Left renal cortex interstitium (tissue), 4 donors: ENCODE data around the gene ANO9. TPM values are rescaled to one million over a fixed set of nuclear protein-coding genes. Genes with fewer than 3 reads are reported as not detected.

ENCODE experiments used
- DNase-seq, 4 donors: peaks; one replicate each; pipeline ENCODE4 v3.0.0-alpha.2; 2013; ENCODE audit warnings: low read depth in 4 of 4, low spot score in 2 of 4, missing footprints in 1 of 4
- polyA plus RNA-seq, 4 donors: library from polyadenylated mRNA; unstranded; fragments of 120-200 nt; gene quantifications; one replicate each; pipeline ENCODE4 v1.2.1, GENCODE V29; 2013; ENCODE audit not compliant: insufficient read length in 4 of 4

ANO9 gene
- polyA plus RNA-seq = 10 to 100 TPM in 2 of 4 donors, 1 to 10 TPM in 2; 6.1 to 16.5 (median 12.2) TPM

GRCh38 chr11:441418-442274 lies at the start of gene ANO9:
TSS of gene ANO9 (minus strand) at chr11:442011. CDS start at chr11:441926, 85 bp downstream.
- DNase-seq = no peak

GRCh38 chr11:491358-491757 lies 49.5 kb upstream of the ANO9 start:
- DNase-seq = no peak

DNA sequence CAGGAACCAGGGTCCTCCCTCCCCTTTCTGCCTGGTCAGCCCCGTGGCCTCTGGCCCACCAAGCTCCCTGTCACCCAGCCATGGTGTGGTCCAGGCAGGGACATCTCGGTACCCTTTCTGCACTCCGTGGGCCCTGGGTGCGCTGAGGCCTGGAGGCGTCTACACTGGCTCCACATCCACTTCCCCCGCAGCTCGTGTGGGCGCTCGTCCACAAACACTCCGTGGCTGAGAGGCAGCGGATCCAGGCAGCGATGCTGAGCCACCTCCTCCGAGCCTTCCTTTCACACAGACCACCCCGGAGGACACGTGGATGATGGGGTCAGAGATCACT lies 49.1 kb upstream of the ANO9 start:
- no peak for DNase-seq

GRCh38 chr11:490186-490929 lies 48.5 kb upstream of the ANO9 start:
- no peak for DNase-seq

DNA sequence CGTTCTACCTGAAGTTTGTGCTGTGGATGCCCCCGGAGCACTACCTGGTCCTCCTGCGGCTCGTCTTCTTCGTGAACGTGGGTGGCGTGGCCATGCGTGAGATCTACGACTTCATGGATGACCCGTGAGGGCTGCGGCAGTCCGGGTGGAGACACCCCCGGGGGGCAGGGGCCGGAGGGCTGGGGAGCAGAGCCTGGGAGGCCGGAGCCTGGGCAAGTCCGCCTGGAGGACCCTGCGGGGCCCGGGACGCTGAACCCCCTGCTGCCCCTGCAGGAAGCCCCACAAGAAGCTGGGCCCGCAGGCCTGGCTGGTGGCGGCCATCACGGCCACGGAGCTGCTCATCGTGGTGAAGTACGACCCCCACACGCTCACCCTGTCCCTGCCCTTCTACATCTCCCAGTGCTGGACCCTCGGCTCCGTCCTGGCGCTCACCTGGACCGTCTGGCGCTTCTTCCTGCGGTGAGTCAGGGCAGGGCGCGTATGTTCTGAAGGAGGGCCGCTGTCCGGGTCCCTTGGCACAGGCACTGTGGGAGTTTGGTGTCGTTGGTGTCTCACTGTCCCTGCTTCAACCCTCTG lies 47.9 kb upstream of the ANO9 start:
- no peak for DNase-seq

- no peak for DNase-seq
These were observed 47.2 kb upstream of the ANO9 start for GRCh38 chr11:488992-489391.

DNA sequence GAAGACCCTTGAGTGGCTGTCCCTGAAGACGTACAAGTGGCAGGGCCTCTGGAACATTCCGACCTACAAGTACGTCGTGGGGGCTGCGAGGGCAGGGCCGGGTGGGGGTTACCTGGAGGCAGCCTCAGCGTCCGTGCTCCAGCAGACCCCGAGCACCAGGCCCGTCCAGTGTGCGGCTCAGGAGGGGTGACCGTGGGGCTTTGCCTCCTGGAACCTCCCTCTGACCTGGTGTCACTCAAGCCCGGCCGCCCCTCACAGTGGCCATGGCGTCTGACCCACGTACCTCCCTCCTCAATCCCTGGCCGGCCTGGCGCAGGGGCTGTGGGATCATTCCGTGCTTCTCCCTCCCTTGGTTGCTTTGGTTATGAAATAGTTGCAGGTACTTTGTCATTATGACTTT lies 46.8 kb upstream of the ANO9 start:
- DNase-seq = no peak

- DNase-seq = no peak
These were observed 46.3 kb upstream of the ANO9 start for GRCh38 chr11:488062-488461.

GRCh38 chr11:487571-488021 lies 45.8 kb upstream of the ANO9 start:
- DNase-seq = no peak

DNA sequence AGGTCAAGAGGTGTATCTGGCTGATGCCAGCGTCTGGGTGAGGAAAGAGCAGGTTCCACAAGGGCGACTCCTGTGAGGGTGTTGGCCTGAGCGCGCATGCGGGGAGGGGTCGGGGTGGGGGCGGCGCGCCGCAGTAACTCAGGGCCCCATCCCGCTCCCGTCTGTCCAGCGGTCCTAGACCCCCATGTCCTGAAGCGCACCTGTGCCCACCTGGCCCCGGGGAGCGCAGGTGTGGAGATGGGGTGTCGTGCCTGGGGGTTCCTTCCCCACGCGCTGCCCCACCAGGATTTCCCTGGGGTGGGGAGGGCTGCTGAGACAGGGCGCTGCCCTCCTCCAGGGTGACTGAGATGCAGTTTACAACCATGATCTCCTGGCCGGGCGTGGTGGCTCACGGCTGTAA lies 44.4 kb upstream of the ANO9 start:
- DNase-seq = no peak

GRCh38 chr11:484616-485015 lies 42.8 kb upstream of the ANO9 start:
- DNase-seq = no peak

GRCh38 chr11:479311-479710 lies 37.5 kb upstream of the ANO9 start:
- no peak for DNase-seq

DNA sequence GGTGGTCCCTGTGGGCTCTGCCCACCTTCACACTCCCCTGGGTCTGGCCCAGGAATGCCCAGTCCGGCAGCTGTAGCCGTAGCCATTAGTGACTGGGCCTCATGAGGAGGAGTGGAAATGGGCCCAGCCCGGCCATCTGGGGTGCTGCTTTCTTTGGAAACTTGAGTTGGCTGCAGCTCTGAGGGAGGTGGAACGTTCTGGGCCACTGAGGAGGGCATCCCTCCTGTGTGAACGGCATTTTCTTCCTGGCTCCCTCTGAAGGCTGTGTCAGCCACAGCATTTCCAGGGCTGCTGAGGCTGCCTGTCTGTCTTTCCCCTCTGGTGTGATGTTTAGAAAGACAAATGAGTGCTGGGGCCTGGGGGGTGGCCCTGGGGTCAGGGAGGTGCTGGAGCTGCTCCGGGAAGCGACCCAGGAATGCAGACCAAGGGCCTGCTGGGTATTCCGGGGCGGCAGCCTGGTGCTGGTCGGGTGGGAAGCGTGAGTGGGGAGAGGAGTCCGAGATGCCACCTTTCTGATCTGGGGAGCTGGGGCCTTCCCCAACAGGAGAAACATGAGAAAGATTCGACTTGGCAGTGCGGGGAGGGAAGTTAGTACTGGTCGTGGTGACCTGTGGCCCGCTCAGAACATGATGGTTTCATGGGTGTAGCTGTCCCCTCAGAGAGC lies 35.4 kb upstream of the ANO9 start:
- no peak for DNase-seq

GRCh38 chr11:476416-476815 lies 34.6 kb upstream of the ANO9 start:
- DNase-seq = no peak

- DNase-seq = no peak
These were observed 34.1 kb upstream of the ANO9 start for GRCh38 chr11:475941-476340.

- DNase-seq = no peak
These were observed 33.2 kb upstream of the ANO9 start for GRCh38 chr11:474914-475506.

DNA sequence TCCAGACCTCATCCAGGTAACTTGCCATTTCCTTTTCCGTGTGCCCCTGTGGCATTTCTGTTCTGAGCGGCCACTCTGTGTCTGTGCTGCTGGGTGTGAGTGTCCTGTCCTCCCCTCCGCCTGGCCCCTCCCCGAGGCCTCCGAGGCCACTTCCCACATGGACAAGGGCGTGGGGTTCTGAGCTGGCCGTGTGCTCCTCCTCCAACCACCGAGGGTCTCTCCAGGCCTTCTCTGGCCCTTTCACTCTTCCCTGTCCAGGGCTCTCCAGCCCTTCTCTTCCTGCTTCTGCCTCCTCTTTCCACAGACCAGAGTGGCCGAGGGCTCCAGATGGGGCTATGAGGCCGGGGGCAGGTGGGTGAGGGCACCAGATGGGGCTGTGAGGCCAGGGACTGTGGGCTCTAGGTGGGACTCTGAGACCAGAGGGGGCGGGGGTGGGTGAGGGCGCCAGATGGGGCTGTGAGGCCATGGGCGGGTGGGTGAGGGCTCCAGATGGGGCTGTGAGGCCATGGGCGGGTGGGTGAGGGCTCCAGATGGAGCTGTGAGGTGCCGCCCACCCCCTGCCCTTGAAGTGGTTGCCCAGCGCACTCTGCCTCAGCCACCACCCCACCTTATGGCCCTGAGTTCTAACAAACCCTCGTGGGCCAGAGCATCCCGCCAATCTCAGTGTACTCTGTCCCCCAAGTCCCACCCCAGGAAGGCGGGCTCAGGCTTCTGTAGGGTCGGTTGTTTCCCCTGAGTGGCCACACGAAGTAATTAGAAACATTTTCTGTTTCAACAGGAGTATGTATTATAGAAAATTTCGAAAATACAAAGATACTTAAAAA lies 32.4 kb upstream of the ANO9 start:
- DNase-seq = no peak

- DNase-seq = no peak
These were observed 31.6 kb upstream of the ANO9 start for GRCh38 chr11:473415-473814.

GRCh38 chr11:472816-473215 lies 31.0 kb upstream of the ANO9 start:
- no peak for DNase-seq

- DNase-seq = no peak
These were observed 30.5 kb upstream of the ANO9 start for GRCh38 chr11:472272-472671.
